OCI-LY7 (cell line): Measurements from ENCODE around the gene NCKAP5. TPM values are rescaled to one million over a fixed set of nuclear protein-coding genes. Genes with fewer than 3 reads are reported as not detected.
"Not testable (repeated sequence)": the region's sequence is repeated elsewhere in the genome, so short reads cannot be mapped to it uniquely, and the experiment has no call there.

Source experiments
- BruUV-seq: library from RNA; stranded (reverse); fragments of 400-500 nt; replicated peaks from 2 replicates; lab custom pipeline; 2021; lab: Mats Ljungman, UMichigan
- CTCF ChIA-PET: fragments of 300-600 bp; sonication (Branson Sonifier 250); formaldehyde crosslinking; loops from one replicate; lab custom pipeline; 2022; ENCODE audit warnings: antibody characterized with exemption; ENCODE audit not compliant: unreplicated experiment; lab: Charles Lee
- POLR2A ChIA-PET: fragments of 300-600 bp; sonication (Branson Sonifier 250); formaldehyde crosslinking; loops from one replicate; lab custom pipeline; 2022; ENCODE audit warnings: antibody characterized with exemption; lab: Charles Lee
- DNase-seq: peaks from one replicate; pipeline ENCODE4 v3.0.0-alpha.2; 2015; ENCODE audit warnings: low spot score
- H2AFZ ChIP-seq: fragments of 200-600 bp; sonication (generic), shearing (Covaris generic); 2 replicates; pipeline ENCODE4 v1.6.1; 2014; ENCODE audit warnings: mild to moderate bottlenecking, antibody characterized with exemption, low read length, moderate library complexity
- H3K27ac ChIP-seq: fragments of 200-600 bp; sonication (generic); 2 replicates; pipeline ENCODE4 v1.5.1; 2014; ENCODE audit warnings: mixed run types, low read depth, mild to moderate bottlenecking, moderate library complexity, low read length, inconsistent platforms; ENCODE audit not compliant: poor library complexity, severe bottlenecking
- H3K36me3 ChIP-seq: fragments of 200-600 bp; sonication (generic); 2 replicates; pipeline ENCODE4 v1.6.1; 2014; ENCODE audit warnings: mild to moderate bottlenecking, antibody characterized with exemption, low read length, moderate library complexity, mixed read lengths; ENCODE audit not compliant: insufficient read depth
- H3K4me1 ChIP-seq: fragments of 200-600 bp; sonication (generic); 2 replicates; pipeline ENCODE4 v1.5.1; 2014; ENCODE audit warnings: mild to moderate bottlenecking, low read length; ENCODE audit not compliant: insufficient read depth, poor library complexity, severe bottlenecking
- H3K4me2 ChIP-seq: fragments of 200-600 bp; sonication (generic); 2 replicates; pipeline ENCODE4 v1.6.1; 2014; ENCODE audit warnings: mild to moderate bottlenecking, low read length
- H3K4me3 ChIP-seq: fragments of 200-600 bp; sonication (generic); 2 replicates; pipeline ENCODE4 v1.5.1; 2014; ENCODE audit warnings: mild to moderate bottlenecking, low read depth, low read length; ENCODE audit not compliant: poor library complexity, severe bottlenecking
- H3K79me2 ChIP-seq: fragments of 200-600 bp; sonication (generic); 2 replicates; pipeline ENCODE4 v1.6.1; 2016; ENCODE audit warnings: low read depth, mild to moderate bottlenecking, low read length, moderate library complexity, mixed read lengths; ENCODE audit not compliant: insufficient read depth
- H3K9me2 ChIP-seq: fragments of 200-600 bp; sonication (generic); 2 replicates; pipeline ENCODE4 v1.6.1; 2016; ENCODE audit warnings: mild to moderate bottlenecking, low read length, mixed read lengths; ENCODE audit not compliant: insufficient read depth
- H3K9me3 ChIP-seq: fragments of 200-600 bp; sonication (generic); 2 replicates; pipeline ENCODE4 v1.6.1; 2014; ENCODE audit warnings: mild to moderate bottlenecking, mixed run types, low read length, mixed read lengths
- H4K20me1 ChIP-seq: fragments of 200-600 bp; sonication (generic); 2 replicates; pipeline ENCODE4 v1.6.1; 2014; ENCODE audit warnings: mild to moderate bottlenecking, antibody characterized with exemption, low read length, moderate library complexity, mixed read lengths; ENCODE audit not compliant: insufficient read depth
- CTCF ChIP-seq: fragments of 200-600 bp; sonication (generic); conservative IDR thresholded peaks from 2 replicates; pipeline ENCODE4 v1.5.1; 2014; ENCODE audit warnings: mild to moderate bottlenecking, antibody characterized with exemption, low read length, moderate library complexity, mixed read lengths
- EZH2phosphoT487 ChIP-seq: fragments of 200-600 bp; sonication (generic); IDR thresholded peaks from 2 replicates; pipeline ENCODE4 v1.6.1; 2018; ENCODE audit warnings: low read depth, borderline replicate concordance, mild to moderate bottlenecking, mixed run types, antibody characterized with exemption, low read length, moderate library complexity, mixed read lengths
- intact Hi-C: fragments of 100-400 bp; cut with micrococcal nuclease; formaldehyde crosslinking; loops from one replicate; pipeline ENCODE4 v1.10.0; 2022; ENCODE audit not compliant: unreplicated experiment
- total RNA-seq, 2 experiments: library from RNA; depleted of rRNA in 1 of 2; stranded (reverse); fragments of >200 nt in 1 of 2; shearing (Covaris generic) in 1 of 2; gene quantifications; 2 replicates each; pipeline ENCODE4 v1.2.3, GENCODE V29; 2014 to 2022

NCKAP5 gene
- total RNA-seq, 2 experiments from 2014 or later, result not detected

- TF ChIP-seq CTCF, result no peak
- TF ChIP-seq EZH2phosphoT487, result no peak
- Histone ChIP-seq H3K36me3 (no peaks in the 10 kb centered on the region), H3K4me1 (no peaks in the 10 kb centered on the region), H3K4me2 (no peak overlapping the region), H3K9me2 (no peaks in the 10 kb centered on the region), H3K9me3 (no peaks in the 10 kb centered on the region), H2AFZ (no peak overlapping the region), H3K79me2 (no peaks in the 10 kb centered on the region), H3K4me3 (no peak overlapping the region), H3K27ac (no peak overlapping the region), H4K20me1 (no peaks in the 10 kb centered on the region)
- ChIA-PET POLR2A (no interaction called here), CTCF (no interaction called here)
- intact Hi-C loops, result no loop called here
- no peak for DNase-seq
- no TSS peak for BruUV-seq
Measured at GRCh38 chr2:133475610-133476009, 92.7 kb downstream of the NCKAP5 start.

- H3K4me3 ChIP-seq, DNase-seq, H3K9me3 ChIP-seq, H3K4me2 ChIP-seq, H3K79me2 ChIP-seq, H3K4me1 ChIP-seq, CTCF ChIA-PET, H3K9me2 ChIP-seq, intact Hi-C loops, H3K27ac ChIP-seq, H4K20me1 ChIP-seq, H2AFZ ChIP-seq, POLR2A ChIA-PET, H3K36me3 ChIP-seq, BruUV-seq: not testable (repeated sequence)
Measured at GRCh38 chr2:133470446-133470845, 97.8 kb downstream of the NCKAP5 start.

- H3K9me2 ChIP-seq, result no peaks in the 10 kb centered on the region
- H3K79me2 ChIP-seq, result no peaks in the 10 kb centered on the region
- H2AFZ ChIP-seq, result no peak overlapping the region
- H3K4me3 ChIP-seq, result no peak overlapping the region
- no peaks in the 10 kb centered on the region for H3K36me3 ChIP-seq
- DNase-seq, result no peak
- no TSS peak for BruUV-seq
- no peak overlapping the region for H3K4me2 ChIP-seq
- POLR2A ChIA-PET, result no interaction called here
- no peaks in the 10 kb centered on the region for H3K9me3 ChIP-seq
- CTCF ChIA-PET, result no interaction called here
- H3K27ac ChIP-seq, result no peak overlapping the region
- TF ChIP-seq EZH2phosphoT487 (no peak), CTCF (no peak)
- intact Hi-C loops, result no loop called here
- H4K20me1 ChIP-seq, result no peaks in the 10 kb centered on the region
- no peaks in the 10 kb centered on the region for H3K4me1 ChIP-seq
Measured at GRCh38 chr2:133462811-133463210, 105.5 kb downstream of the NCKAP5 start.
